Measurements from ENCODE around the gene ADCY7.

DNA sequence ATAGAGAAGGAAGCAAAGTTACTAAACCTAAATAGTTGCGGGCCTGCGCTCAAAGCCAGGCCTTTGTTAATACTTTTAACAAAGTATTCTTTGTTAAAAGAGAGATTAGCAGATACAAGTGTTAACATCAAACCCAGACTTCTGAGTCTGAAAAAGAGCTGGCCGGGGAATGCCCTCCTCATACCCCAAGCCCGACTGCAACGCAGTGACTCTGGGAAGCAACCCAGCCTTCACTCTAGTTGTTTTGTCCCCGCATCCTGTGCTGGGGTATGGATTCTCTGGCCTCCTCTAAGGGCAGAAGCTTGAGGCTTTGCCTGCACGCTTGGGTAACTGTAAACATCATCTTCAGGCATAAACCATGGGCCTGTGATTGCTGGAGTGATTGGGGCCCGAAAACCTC, 48.3 kb downstream of the ADCY7 start:
- TF ChIP-seq, protein P1, sequence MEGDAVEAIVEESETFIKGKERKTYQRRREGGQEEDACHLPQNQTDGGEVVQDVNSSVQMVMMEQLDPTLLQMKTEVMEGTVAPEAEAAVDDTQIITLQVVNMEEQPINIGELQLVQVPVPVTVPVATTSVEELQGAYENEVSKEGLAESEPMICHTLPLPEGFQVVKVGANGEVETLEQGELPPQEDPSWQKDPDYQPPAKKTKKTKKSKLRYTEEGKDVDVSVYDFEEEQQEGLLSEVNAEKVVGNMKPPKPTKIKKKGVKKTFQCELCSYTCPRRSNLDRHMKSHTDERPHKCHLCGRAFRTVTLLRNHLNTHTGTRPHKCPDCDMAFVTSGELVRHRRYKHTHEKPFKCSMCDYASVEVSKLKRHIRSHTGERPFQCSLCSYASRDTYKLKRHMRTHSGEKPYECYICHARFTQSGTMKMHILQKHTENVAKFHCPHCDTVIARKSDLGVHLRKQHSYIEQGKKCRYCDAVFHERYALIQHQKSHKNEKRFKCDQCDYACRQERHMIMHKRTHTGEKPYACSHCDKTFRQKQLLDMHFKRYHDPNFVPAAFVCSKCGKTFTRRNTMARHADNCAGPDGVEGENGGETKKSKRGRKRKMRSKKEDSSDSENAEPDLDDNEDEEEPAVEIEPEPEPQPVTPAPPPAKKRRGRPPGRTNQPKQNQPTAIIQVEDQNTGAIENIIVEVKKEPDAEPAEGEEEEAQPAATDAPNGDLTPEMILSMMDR (conservative IDR thresholded peaks at IDR 0.05), result no peak
- TF ChIP-seq ZFX (IDR thresholded peaks at IDR 0.05), result no peak

Data from C4-2B (cell line).